Measurements from ENCODE around the gene SMC6.

DNA sequence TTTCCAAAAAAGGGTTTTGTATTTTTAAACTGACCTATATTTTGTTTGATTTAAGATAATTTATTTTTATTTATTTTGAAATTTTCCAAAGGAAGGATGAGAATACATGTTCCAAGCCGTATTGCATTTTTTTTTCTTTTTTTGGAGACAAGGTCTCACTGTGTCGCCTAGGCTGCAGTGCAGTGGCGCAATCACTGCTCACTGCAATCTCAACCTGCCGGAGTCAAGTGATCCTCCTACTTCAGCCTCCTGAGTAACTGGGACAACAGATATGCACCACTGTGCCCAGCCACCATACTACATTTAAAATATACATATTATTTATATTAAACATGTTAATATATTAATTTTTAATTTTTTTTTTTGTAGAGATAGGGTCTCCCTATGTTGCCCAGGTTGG is 15.3 kb upstream of the SMC6 start:
- TF ChIP-seq POLR2AphosphoS5 (IDR thresholded peaks at IDR 0.05) (no peak), POLR2A (IDR thresholded peaks at IDR 0.05) (no peak)
- TF ChIP-seq, protein P1, sequence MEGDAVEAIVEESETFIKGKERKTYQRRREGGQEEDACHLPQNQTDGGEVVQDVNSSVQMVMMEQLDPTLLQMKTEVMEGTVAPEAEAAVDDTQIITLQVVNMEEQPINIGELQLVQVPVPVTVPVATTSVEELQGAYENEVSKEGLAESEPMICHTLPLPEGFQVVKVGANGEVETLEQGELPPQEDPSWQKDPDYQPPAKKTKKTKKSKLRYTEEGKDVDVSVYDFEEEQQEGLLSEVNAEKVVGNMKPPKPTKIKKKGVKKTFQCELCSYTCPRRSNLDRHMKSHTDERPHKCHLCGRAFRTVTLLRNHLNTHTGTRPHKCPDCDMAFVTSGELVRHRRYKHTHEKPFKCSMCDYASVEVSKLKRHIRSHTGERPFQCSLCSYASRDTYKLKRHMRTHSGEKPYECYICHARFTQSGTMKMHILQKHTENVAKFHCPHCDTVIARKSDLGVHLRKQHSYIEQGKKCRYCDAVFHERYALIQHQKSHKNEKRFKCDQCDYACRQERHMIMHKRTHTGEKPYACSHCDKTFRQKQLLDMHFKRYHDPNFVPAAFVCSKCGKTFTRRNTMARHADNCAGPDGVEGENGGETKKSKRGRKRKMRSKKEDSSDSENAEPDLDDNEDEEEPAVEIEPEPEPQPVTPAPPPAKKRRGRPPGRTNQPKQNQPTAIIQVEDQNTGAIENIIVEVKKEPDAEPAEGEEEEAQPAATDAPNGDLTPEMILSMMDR (IDR thresholded peaks at IDR 0.05), result no peak

Measured in breast epithelium (tissue), 3 donors.